HG02623 (cell line): ENCODE data around the gene LDLRAD2.
"Not testable (repeated sequence)": the region's sequence is repeated elsewhere in the genome, so short reads cannot be mapped to it uniquely, and the experiment has no call there.

Experiments used
- ATAC-seq: cut with Tn5 transposase; IDR thresholded peaks from one replicate; pipeline ENCODE4 v1.9.1; 2021; ENCODE audit warnings: moderate library complexity; ENCODE audit not compliant: unreplicated experiment

Gene LDLRAD2, protein sequence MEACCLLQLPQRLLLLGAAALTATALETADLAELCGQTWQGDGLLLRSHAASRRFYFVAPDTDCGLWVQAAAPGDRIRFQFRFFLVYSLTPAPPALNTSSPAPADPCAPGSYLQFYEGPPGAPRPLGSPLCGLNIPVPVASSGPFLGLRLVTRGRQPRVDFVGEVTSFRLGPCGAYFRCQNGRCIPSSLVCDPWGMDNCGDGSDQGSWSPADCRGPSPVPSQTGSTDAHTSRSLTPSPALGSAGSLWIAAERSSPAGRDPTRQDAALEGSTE

DNA sequence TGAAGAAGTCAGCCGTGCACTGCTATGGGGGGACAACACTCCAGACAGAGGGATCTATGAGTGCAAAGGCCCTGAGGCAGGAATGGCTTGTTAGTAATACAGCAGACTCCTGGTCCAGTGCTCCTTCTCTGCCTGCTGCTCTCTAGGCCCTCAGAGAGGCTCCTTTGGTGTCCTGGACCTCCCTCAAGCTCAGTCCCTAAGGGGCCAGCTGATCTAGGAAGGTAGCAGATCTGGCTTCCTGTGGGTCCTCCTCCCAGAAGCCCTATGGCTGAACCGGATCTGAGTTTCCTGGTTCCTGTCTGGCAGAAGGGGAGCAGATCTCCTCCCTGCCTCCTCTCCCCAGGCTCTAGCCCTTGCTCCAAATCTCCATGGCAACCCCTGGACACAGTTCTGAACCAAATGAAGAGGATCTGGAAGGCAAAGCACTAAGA lies at the start of gene LDLRAD2:
Gene LDLRAD2, plus strand, starts transcription at position 391 of the 431 bp plus-strand sequence. CDS start 187 bp downstream, outside the sequence.
- ATAC-seq: no peak

DNA sequence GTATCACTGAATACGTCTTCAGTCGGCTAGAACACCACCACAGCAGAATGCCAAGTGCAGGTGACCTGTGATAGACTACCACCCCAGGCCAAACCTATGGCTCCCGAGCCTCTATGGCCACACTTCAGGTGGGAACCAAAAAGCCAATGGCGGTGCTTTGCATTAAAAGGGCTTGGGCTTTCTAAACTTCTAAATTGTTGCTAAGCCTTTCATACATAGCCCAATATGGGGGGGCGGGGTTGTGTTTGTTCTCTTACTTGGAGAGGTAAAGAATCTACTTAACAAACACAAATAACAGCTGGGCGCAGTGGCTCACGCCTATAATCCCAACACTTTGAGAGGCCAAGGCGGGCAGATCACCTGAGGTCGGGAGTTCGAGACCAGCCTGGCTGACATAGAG lies 48.8 kb upstream of the LDLRAD2 start:
- ATAC-seq: no peak

DNA sequence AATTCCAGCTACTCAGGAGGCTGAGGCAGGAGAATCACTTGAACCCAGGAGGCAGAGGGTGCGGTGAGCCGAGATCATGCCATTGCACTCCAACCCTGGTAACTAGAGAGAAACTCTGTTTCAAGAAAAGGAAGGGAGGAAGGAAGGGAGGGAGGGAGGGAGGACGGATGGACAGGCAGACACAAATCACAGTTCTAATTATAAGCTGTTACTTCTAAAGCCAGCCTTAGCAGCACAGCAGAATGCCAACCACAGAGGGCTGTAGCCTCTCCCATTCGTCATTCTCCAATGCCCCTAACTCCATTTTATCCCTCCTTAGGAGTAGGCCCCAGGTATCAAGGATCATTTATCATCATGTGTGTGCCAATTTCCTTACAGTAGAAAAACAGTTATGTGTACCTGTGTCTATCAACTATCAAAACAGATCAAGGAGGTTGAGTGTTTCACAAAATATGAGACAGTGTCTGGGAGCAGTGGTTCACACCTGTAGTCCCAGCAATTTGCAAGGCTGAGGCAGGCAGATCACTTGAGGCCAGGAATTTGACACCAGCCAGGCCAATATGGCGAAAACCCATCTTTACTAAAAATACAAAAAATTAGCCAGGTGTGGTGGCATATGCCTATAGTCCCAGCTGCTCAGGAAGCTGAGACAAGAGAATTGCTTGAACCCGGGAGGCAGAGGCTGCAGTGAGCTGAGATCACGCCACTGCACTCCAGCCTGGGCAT lies 48.2 kb upstream of the LDLRAD2 start:
- ATAC-seq: no peak

DNA sequence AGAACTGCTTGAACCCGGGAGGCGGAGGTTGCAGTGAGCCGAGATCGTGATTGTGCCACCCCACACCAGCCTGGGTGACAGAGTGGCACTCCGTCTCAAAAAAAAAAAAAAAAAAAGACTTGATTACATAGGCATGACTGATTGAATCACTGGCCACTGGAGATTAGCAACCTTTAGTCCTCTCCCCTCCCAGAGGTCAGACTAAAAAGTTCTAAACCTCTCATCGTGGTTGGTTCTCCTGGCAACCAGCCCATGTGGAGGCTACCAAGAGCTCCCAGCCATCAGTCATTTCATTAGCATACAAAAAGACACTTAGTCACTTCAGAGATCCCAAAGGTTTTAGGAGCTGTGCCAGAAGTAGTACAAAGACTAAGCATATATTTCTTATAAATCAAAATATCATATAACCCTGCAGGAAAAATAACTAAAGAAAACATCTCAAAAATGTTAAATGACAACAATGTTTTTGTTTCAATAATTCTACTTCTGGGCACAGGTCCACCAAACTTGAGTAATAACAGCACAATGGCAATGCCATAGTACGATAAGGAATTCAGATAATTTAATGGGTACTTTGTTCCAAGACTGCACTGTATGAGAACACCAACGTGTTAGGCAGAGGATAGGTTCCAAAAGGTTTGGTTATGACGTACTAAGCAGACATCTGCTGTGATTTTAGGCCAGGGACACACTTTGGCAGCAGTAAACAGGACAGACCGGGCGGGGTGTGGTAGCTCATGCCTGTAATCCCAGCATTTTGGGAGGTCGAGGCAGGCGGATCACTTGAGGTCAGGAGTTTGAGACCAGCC lies 47.2 kb upstream of the LDLRAD2 start:
- no peak for ATAC-seq

DNA sequence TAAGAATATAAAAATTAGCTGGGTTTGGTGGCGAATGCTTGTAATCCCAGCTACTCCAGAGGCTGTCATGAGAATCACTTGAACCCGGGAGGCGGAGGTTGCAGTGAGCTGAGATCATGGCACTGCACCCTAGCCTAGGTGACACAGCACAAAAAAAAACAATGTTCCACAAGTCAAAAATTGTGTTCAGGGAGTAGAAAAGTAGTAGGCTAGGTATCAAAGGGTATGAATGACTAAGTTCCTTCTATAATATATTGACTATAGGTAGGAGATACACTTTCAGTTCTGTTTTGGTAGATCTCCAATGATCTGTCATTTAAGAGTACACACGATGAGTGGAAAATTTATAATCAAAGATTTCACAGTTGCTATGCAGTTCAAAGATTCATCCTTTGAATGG lies 45.9 kb upstream of the LDLRAD2 start:
- ATAC-seq: no peak

DNA sequence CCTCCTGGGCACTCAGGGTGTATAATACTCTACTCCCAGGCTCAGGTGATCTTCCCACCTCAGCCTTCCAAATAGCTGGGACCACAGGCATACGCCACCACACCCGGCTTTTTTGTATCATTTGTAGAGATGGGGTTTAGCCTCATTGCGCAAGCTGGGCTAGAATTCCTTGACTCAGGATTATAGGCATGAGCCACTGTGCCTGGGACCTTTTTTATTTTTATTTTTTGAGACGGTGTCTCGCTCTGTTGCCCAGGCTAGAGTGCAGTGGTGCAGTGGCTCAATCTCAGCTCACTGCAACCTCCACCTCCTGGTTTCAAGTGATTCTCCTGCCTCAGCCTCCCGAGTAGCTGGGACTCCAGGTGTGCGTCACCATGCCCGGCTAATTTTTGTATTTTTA lies 45.0 kb upstream of the LDLRAD2 start:
- ATAC-seq: not testable (repeated sequence)

DNA sequence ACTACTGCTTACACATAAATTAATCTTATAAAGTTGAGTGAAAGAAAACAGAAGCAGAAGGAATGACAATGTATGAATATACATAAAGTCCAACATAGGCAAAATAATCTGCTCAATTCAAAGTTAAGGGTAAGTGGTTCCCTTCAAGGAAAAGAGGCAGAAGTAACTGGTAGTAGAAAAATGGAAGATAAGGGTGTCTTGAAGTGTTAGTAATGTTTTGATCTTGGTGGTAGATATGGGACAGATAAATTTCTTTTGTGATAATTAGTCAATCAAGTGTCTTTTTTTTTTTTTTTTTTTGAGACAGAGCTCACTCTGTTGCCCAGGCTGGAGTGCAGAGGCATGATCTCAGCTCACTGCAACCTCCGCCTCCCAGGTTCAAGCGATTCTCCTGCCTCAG lies 41.9 kb upstream of the LDLRAD2 start:
- no peak for ATAC-seq

DNA sequence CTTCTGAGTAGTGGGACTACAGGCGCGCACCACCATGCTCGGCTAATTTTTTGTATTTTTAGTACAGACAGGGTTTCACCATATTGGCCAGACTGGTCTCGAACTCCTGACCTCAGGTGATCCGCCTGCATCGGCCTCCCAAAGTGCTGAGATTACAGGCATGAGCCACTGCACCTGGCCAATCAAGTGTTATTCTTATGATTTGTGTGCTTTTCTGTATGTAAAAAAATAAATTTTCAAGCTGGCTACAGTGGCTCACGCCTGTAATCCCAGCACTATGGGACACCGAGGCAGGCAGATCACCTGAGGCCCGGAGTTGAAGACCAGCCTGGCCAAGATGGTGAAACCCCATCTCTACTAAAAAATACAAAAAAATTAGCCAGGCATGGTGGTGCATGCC lies 41.5 kb upstream of the LDLRAD2 start:
- ATAC-seq: not testable (repeated sequence)

DNA sequence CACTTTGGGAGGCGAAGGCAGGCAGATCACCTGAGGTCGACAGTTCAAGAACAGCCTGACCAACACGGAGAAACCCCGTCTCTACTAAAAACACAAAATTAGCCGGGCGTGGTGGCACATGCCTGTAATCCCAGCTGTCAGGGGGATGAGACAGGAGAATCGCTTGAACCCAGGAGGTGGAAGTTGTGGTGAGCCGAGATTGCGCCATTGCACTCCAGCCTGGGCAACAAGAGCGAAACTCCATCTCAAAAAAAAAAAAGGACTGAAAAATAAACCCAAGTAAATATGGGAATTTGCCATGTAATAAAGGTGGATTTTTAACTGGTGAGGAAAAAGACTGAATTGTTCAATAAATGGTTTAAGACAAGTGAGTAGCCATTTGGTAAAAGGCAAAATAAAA lies 40.4 kb upstream of the LDLRAD2 start:
- not testable (repeated sequence) for ATAC-seq

DNA sequence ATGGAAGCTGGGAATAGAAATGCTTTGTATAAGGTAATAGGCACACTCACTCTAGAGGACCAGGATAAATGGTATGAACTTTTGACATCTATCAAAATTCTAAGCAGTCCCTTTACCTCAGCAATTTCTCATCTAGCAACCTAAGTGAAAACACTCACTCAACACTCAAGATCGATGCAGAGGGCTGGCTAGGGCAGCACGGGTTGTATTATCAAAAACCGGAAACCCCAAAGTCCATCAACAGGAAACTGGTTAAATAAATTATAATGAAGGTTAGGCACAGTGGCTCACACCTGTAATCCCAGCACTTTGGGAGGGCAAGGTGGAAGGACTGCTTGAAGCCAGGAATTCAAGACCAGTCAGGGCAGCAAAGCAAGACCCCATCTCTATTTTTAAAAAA lies 38.5 kb upstream of the LDLRAD2 start:
- no peak for ATAC-seq

DNA sequence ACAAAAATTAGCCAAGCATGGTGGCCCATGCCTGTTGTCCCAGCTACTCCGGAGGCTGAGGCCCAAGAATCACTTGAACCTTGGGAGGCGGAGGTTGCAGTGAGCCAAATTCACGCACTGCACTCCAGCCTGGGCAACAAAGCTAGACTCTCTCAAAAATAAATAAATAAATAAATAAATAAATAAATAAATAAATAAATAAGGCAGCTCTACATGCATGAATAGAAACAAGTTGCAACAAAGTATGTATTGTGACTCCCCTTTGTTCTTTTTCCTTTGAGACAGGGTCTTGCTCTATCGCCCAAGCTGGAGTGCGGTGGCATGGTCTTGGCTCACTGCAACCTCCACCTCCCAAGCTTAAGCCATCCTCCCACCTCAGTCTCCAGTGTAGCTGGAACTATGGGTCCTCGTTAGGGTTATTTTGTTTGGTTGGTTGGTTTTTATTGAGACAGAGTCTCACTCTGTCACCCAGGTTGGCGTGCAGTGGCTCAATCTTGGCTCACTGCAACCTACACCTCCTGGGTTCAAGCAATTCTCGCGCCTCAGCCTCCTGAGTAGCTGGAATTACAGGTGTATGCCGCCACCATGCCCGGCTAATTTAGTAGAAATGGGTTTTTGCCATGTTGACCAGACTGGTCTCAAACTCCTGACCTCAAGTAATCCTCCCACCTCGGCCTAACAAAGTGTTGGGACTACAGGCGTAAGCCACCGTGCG lies 37.1 kb upstream of the LDLRAD2 start:
- ATAC-seq: no peak

DNA sequence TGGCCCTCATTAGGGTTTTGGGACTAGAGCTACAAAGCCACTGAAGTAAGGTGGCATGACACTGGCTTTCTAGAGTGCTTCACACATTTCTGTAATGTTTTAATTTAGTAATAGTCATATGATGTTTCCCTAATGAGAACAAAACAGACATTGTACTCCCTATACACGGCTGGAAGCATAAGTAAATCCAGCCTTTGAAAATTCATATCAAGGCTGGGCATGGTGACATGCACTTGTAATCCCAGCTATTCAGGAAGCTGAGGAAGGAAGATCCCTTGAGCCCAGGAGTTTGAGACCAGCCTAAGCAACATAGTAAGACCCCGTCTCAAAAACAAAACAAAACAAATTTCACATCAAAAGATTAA lies 36.5 kb upstream of the LDLRAD2 start:
- ATAC-seq: no peak

DNA sequence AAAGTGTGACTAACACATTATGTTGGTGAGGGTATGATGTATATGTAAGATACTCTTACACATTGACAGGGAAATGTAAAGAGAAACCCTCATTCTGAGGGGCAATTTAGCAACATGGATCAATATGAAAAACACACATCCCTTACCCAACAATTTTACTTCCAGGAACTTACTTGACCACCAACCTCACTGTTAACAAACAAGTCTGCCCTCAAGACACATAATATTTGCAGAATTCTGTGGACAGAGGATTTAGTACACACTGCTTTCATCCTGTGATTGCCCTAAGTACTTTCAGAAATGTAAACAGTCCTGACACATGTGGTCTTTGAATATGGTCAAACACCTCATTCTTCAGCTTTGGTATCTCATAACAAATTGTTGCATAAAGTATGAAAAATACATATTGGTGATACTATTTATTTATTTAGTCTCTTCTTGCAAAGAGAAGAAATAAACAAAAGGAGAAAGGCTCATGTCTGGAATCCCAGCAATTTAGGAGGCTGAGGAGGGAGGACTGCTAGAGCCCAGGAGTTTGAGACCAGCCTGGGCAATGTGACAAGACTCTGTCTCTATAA lies 36.0 kb upstream of the LDLRAD2 start:
- ATAC-seq: no peak

DNA sequence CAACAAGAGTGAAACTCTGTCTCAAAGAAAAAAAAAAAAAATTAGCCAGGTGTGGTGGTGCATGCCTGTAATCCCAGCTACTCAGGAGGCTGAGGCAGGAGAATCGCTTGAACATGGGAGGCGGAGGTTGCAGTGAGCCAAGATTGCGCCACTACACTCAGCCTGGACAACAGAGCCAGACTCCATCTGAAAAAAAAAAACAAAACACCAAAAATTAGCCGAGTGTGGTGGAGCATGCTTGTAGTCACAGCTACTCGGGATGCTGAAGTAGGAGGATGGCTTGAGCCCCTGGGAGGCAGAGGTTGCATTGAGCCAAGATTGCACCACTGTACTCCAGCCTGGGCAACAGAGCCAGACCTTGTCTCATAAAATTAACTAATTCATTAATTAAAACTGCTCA lies 35.1 kb upstream of the LDLRAD2 start:
- ATAC-seq: not testable (repeated sequence)

DNA sequence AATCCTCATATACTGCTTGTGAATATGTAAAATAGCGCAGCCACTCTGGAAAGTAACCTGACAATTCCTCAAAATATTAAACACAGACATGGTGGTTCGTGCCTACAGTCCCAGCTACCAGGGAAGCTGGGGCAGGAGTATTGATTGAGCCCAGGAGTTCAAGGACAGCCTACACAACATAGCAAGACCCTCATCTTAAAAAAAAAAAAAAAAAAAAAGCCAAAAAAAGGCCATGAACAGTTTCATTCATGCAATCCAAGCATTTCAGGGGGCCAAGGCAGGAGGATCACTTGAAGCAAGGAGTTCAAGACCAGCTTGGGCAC lies 33.7 kb upstream of the LDLRAD2 start:
- ATAC-seq: no peak

DNA sequence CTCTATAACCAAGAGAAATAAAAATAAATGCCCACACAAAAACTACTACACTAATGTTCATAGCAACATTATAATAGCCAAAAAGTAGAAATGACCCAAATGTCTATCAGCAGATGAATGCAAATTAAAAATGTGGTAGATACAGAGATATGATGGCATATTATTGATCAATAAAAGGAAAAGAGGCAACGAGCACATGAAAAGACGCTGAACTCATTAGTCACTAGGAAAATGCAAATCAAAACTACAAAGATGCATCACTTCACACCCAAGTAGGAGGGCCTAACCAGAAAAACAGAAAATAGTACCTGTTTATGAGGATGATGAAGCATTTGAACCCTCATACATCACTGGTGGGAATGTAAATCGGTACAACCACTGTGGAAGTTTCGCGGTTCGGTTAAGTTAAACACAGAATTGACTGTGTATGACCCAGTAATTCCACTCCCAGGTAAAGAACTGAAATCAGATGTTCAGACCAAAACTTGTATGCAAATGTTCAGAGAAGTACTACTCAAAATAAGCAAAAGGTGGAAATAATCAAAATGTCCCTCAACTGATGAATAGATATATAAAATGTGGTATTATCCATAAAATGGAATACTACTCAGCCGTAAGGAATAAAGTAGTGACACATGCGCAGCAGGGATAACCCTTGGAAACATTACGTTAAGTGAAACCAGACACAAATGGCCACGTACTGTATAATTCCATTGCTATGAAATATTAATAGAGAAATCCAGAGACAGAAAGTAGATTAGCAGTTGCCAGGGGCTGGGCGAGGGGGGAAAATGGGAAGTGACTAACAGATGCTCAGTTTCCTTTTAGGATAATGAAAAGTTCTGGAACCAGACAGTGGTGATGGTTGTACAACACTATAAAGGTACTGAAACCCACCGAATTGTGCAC lies 32.2 kb upstream of the LDLRAD2 start:
- peak; percentile 31 for ATAC-seq

DNA sequence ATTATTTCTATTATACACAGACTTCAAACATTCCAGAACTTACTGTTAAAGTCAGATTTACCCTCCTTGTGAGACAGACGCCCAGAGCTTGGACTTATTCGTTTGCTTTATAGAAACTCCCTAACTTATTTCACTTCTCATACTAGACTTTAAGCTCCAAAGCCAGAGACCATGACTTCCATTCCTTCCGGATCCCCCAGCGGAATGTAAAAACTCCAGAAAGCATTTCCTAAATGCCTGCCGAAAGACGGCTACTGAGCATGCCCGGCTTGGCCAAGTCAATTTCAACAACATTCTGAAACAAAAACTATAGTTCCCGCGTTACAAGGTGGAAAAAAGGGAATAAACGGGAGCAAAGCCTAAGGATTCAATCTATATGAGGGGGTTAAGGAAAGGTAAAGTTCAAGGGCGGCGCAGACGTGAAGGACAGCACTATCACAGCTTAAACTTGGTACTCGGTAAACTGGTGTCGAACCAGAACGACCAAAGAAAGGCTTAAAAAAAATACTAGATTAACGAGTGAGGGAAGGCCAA lies 30.2 kb upstream of the LDLRAD2 start:
- peak; percentile 5 for ATAC-seq

DNA sequence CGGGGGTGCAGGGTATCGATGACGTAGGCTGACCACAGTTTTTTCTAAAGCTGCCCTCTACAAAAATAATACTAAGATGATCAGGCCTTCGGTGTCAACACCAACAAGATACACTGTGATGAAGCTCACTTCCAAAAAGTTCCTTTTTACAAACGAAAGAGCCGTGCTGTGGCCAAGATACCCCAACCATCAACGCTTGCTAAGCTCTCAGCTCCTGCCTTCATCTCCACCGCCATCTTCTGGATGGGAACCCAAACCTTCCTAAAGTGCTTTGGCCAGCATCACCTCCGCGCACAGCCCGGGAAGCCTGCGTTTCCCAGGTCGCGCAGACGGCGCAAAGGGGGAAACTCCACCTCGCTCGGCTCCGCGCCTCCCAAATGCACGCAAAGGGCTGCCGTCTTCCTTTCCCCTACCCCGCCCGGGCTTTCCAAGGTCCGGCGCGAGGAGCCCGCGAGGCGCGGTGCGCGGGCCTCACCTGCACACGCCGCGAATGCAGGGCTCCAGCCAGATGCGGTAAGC lies 29.7 kb upstream of the LDLRAD2 start:
- ATAC-seq: peak; percentile 14
